Endodermal cell (in vitro differentiated cells): Measurements from ENCODE around the gene MAPK10. TPM values are rescaled to one million over a fixed set of nuclear protein-coding genes. Genes with fewer than 3 reads are reported as not detected.

Experiments used
- DNase-seq: peaks from one replicate; pipeline ENCODE4 v3.0.0-alpha.2; 2017
- H3K27ac ChIP-seq: 2 replicates; pipeline ENCODE4 v1.5.1; 2013; ENCODE audit warnings: mild to moderate bottlenecking, low read depth, low read length, moderate library complexity
- H3K27me3 ChIP-seq: 2 replicates; pipeline ENCODE4 v1.6.1; 2013; ENCODE audit warnings: mild to moderate bottlenecking, low read length, moderate library complexity; ENCODE audit not compliant: insufficient read depth, control insufficient read depth, poor library complexity, severe bottlenecking
- H3K36me3 ChIP-seq: 2 replicates; pipeline ENCODE4 v1.7.0; 2013; ENCODE audit warnings: mild to moderate bottlenecking, low read length, moderate library complexity; ENCODE audit not compliant: control insufficient read depth, insufficient read depth
- H3K4me1 ChIP-seq: one replicate; pipeline ENCODE4 v1.7.0; 2013; ENCODE audit warnings: low read length; ENCODE audit not compliant: control insufficient read depth, insufficient read depth
- H3K4me3 ChIP-seq: 2 replicates; pipeline ENCODE4 v1.5.1; 2013; ENCODE audit warnings: mild to moderate bottlenecking, low read length, moderate library complexity
- H3K9ac ChIP-seq: 2 replicates; pipeline ENCODE4 v1.6.1; 2013; ENCODE audit warnings: mild to moderate bottlenecking, low read length, moderate library complexity; ENCODE audit not compliant: poor library complexity, severe bottlenecking; ENCODE audit errors: extremely low read depth
- H3K9me3 ChIP-seq: 2 replicates; pipeline ENCODE4 v1.6.1; 2013; ENCODE audit warnings: mild to moderate bottlenecking, low read length, moderate library complexity; ENCODE audit not compliant: control insufficient read depth
- H3K27ac Mint-ChIP-seq: 2 replicates; pipeline ENCODE4 v1.8.0; 2020; ENCODE audit warnings: mixed read lengths
- H3K27me3 Mint-ChIP-seq: 2 replicates; pipeline ENCODE4 v1.8.0; 2021; ENCODE audit warnings: mild to moderate bottlenecking, mixed read lengths; ENCODE audit not compliant: insufficient read depth
- H3K36me3 Mint-ChIP-seq: 2 replicates; pipeline ENCODE4 v1.8.0; 2020; ENCODE audit warnings: low read depth, mixed read lengths
- H3K4me1 Mint-ChIP-seq: 2 replicates; pipeline ENCODE4 v1.8.0; 2020; ENCODE audit warnings: mixed read lengths
- H3K4me3 Mint-ChIP-seq: 2 replicates; pipeline ENCODE4 v1.8.0; 2020; ENCODE audit warnings: mild to moderate bottlenecking, moderate library complexity, mixed read lengths
- H3K9me3 Mint-ChIP-seq: 2 replicates; pipeline ENCODE4 v1.8.0; 2020; ENCODE audit warnings: mild to moderate bottlenecking, mixed read lengths
- CTCF ChIP-seq: fragments of 200-600 bp; sonication (generic); conservative IDR thresholded peaks from 2 replicates; pipeline ENCODE4 v1.5.0; 2021; ENCODE audit warnings: antibody characterized with exemption, mild to moderate bottlenecking
- WGBS, 2 experiments: methylation state at CpG; one replicate each; pipeline versions ENCODE4 v1.1.5 to v1.1.7; 2013; ENCODE audit warnings: missing lambda C conversion rate in 2 of 2, mixed read lengths in 1 of 2; ENCODE audit not compliant: insufficient coverage in 1 of 2, insufficient read length in 1 of 2; 5-methylcytosine and 5-hydroxymethylcytosine counted together
- total RNA-seq, 2 donors: library from RNA; stranded (reverse); fragmentation: NEBNext Ultra II Directional in 1 of 2; extraction: Animal tissue kit (Norgen Biotek cat#: 25700) in 1 of 2; gene quantifications; 2 replicates in 1 of 2; 3 replicates in 1 of 2; pipeline ENCODE4 v1.2.1, GENCODE V29; 2021

MAPK10 gene
- total RNA-seq, 2 donors from 2014 or later, result 45.1 to 70.2 TPM

DNA sequence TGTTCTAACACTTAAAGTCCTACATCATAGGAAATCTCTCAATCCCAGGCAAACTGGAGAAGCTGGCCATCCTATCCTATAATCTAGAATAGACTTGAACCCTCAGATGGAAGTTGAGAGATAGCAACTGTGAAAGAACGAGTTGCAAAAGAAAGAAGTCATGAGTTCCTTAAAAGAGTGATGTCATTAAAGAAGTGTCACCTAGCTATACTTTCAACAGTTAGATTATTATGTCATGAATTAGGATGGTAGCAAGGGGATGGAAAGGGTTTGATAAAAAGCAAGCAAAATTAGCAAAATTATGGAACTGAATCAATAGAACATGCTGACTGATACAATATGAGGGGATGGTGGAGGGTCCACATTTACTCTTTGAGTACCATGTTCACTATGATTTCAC lies 7.1 kb upstream of the MAPK10 start:
- H3K4me1 ChIP-seq, result no peaks in the 10 kb centered on the region
- no peak overlapping the region for H3K9ac ChIP-seq
- H3K27ac ChIP-seq, result no peak overlapping the region
- 88% methylated on average over 1 of the region's 1 CpG; no CpG with 5 or more reads in 1 of the 2 experiments for WGBS, 2 experiments
- Mint-ChIP-seq H3K27me3 (peaks cover under 1% of the 10 kb centered on the region), H3K27ac (no peak overlapping the region), H3K4me1 (peaks cover 9% of the 10 kb centered on the region), H3K4me3 (no peak overlapping the region), H3K36me3 (peaks cover 37% of the 10 kb centered on the region), H3K9me3 (peaks cover 23% of the 10 kb centered on the region)
- H3K27me3 ChIP-seq, result no peaks in the 10 kb centered on the region
- H3K4me3 ChIP-seq, result peak overlapping the region; percentile 58
- TF ChIP-seq CTCF, result no peak
- peaks cover 10% of the 10 kb centered on the region for H3K36me3 ChIP-seq
- no peak for DNase-seq
- peaks cover 51% of the 10 kb centered on the region for H3K9me3 ChIP-seq

DNA sequence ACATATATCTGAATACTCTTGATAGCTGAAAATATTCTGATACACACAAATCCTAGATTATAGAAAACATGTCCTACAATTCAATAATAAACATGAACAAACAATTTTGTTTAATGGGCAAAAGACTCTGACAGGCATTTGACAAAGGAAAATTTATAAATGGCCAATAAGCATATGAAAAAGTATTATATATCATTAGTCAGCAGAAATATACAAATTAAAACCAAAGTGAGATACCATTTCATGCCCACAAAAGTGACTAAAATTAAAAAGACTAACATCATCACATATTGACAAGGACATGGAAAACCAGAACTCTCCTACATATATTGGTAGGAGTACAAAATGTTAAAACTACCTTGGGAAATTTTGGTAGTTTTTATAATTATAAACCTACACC lies 2.7 kb upstream of the MAPK10 start:
- no peaks in the 10 kb centered on the region for H3K27me3 ChIP-seq
- DNase-seq, result no peak
- Mint-ChIP-seq H3K4me3 (no peak overlapping the region), H3K27ac (no peak overlapping the region), H3K36me3 (peaks cover 19% of the 10 kb centered on the region), H3K27me3 (no peaks in the 10 kb centered on the region), H3K9me3 (peaks cover 14% of the 10 kb centered on the region), H3K4me1 (peaks cover 30% of the 10 kb centered on the region)
- H3K9ac ChIP-seq, result no peak overlapping the region
- no peak for TF ChIP-seq CTCF
- H3K27ac ChIP-seq, result no peak overlapping the region
- no peak overlapping the region for H3K4me3 ChIP-seq
- peaks cover 25% of the 10 kb centered on the region for H3K9me3 ChIP-seq
- peaks cover 13% of the 10 kb centered on the region for H3K4me1 ChIP-seq
- H3K36me3 ChIP-seq, result peaks cover 10% of the 10 kb centered on the region

- WGBS, 2 experiments, result 78% methylated on average over 3 of the region's 3 CpGs; no CpG with 5 or more reads in 1 of the 2 experiments
- Mint-ChIP-seq H3K27me3 (no peaks in the 10 kb centered on the region), H3K4me1 (peaks cover 39% of the 10 kb centered on the region), H3K9me3 (no peaks in the 10 kb centered on the region), H3K27ac (peak overlapping the region; percentile 56), H3K4me3 (peak overlapping the region; percentile 0), H3K36me3 (peaks cover 2% of the 10 kb centered on the region)
- peak overlapping the region; percentile 36 for H3K9ac ChIP-seq
- peaks cover 16% of the 10 kb centered on the region for H3K4me1 ChIP-seq
- H3K9me3 ChIP-seq, result peaks cover under 1% of the 10 kb centered on the region
- TF ChIP-seq CTCF, result no peak
- H3K27ac ChIP-seq, result no peak overlapping the region
- peaks cover 10% of the 10 kb centered on the region for H3K36me3 ChIP-seq
- no peaks in the 10 kb centered on the region for H3K27me3 ChIP-seq
- no peak for DNase-seq
- peak overlapping the region; percentile 70 for H3K4me3 ChIP-seq
These were observed 1.6 kb downstream of the MAPK10 start for GRCh38 chr4:86358257-86358656.
